Fibroblast of villous mesenchyme (primary cell): ENCODE measurements around the gene RAPGEF5. TPM values are rescaled to one million over a fixed set of nuclear protein-coding genes. Genes with fewer than 3 reads are reported as not detected.

Experiments used
- DNase-seq: peaks from one replicate; pipeline ENCODE4 v3.0.0-alpha.2; 2010; ENCODE audit warnings: low read depth
- H3K4me3 ChIP-seq: 2 replicates; pipeline ENCODE4 v1.5.1; 2011; ENCODE audit warnings: low read depth, mild to moderate bottlenecking, low read length
- CTCF ChIP-seq: IDR thresholded peaks from 2 replicates; pipeline ENCODE4 v1.5.1; 2012; ENCODE audit warnings: low read depth, mild to moderate bottlenecking, low read length; ENCODE audit not compliant: insufficient read depth
- total RNA-seq: library from RNA; depleted of rRNA; stranded (reverse); fragments of >200 nt; gene quantifications from 2 replicates; pipeline ENCODE4 v1.2.3, GENCODE V29; 2012

RAPGEF5 gene
- total RNA-seq, 1 donor, result 0.86 TPM

- no peak for TF ChIP-seq CTCF
- H3K4me3 ChIP-seq, result no peak overlapping the region
Observed at GRCh38 chr7:22329816-22330524, 27.0 kb downstream of the RAPGEF5 start.

GRCh38 chr7:22326181-22326580 is 30.8 kb downstream of the RAPGEF5 start:
- no peak for TF ChIP-seq CTCF
- H3K4me3 ChIP-seq, result no peak overlapping the region
- no peak for DNase-seq

More at GRCh38 chr7:22329816-22330524, 27.0 kb downstream of the RAPGEF5 start:
- no peak for DNase-seq

DNA sequence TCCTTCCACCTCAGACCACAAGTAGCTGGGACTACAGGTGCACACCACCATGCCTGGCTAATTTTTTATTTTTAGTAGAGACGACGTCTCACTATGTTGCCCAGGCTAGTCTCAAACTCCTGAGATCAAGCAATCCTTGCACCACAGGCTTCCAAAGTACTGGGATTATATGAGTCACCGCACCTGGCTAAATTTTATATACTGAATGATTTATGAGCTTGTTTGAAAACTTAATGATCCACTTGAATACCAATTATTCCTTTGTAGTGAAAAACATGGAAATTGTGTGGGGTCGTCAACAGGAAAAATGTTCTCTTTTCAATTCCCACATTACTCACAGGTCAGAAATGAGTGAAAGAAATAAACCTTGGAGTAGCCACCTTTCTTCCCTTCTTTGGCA is 31.3 kb downstream of the RAPGEF5 start:
- no peak for DNase-seq
- no peak overlapping the region for H3K4me3 ChIP-seq
- TF ChIP-seq CTCF, result no peak

- DNase-seq, result no peak
- no peak overlapping the region for H3K4me3 ChIP-seq
- no peak for TF ChIP-seq CTCF
Observed at GRCh38 chr7:22323714-22324113, 33.2 kb downstream of the RAPGEF5 start.

DNA sequence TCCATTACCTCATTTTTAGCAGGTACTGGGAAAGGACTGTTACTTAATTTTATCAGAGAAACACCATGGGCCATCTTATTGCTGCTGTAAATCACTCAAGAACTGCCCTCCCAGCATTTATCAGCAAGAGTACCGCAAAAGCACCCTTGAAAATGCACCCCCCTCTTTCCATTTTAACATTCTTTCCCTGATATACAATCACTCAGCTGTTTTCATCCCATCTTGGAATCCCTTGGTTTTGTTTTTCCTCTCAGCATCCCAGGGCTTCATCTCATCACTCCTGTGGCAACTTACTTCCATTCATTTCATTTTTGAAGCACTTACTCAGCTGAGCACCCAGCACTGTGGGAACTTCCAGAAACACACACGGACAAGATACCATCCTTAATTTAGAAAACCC is 36.5 kb downstream of the RAPGEF5 start:
- no peak for TF ChIP-seq CTCF
- H3K4me3 ChIP-seq, result no peak overlapping the region
- no peak for DNase-seq

GRCh38 chr7:22319424-22320403 is 37.2 kb downstream of the RAPGEF5 start:
- no peak overlapping the region for H3K4me3 ChIP-seq
- no peak for TF ChIP-seq CTCF
- DNase-seq, result no peak
